Measurements from ENCODE around the gene PRPH2. TPM values are rescaled to one million over a fixed set of nuclear protein-coding genes. Genes with fewer than 3 reads are reported as not detected.
"Not testable (repeated sequence)": the region's sequence is repeated elsewhere in the genome, so short reads cannot be mapped to it uniquely, and the experiment has no call there.

PRPH2 gene
- polyA plus RNA-seq, 12 donors = 2.4 to 7.9 (median 5.2) TPM; not detected in 1

- no peak for DNase-seq
Measured at GRCh38 chr6:42702200-42702599, 20.2 kb downstream of the PRPH2 start.

DNA sequence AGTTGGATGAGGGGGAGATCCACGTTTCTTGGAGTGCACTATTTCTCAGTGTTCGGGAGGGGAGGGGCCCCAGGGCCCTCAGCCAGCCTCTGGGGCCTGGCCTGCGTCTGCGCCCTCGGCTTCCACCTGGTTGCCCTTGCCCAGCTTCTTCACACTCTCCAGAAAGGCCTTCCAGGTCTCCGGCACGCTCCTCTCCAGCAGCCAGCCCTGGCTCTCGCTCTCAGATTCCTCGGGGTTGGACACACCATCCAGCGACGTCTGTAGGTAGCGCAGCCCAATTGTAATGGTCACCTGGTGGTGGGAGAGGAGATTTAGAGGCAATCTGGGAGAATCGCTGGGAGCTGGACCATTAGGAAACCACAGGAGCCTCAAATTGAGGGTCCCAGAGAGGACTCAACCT lies 24.2 kb downstream of the PRPH2 start:
- DNase-seq = no peak

DNA sequence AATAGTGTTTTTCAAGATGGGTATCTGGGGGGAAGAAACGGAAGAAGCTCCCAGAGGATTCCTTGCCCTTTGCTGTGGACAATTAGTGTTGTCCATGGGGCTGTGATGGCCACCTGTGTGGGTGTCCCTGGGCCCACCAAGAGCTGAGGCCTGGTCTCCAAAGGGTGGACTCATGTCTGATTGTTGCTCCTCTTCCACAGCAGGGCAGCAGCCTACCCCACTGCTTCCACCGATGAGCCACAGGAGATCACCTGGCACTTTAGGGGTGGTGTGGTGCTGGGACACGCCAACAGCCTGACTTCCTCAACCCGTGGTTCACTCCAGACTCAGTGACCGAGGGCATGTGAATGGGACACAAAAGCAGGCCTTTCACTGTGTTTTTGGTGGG lies 25.1 kb downstream of the PRPH2 start:
- no peak for DNase-seq

DNA sequence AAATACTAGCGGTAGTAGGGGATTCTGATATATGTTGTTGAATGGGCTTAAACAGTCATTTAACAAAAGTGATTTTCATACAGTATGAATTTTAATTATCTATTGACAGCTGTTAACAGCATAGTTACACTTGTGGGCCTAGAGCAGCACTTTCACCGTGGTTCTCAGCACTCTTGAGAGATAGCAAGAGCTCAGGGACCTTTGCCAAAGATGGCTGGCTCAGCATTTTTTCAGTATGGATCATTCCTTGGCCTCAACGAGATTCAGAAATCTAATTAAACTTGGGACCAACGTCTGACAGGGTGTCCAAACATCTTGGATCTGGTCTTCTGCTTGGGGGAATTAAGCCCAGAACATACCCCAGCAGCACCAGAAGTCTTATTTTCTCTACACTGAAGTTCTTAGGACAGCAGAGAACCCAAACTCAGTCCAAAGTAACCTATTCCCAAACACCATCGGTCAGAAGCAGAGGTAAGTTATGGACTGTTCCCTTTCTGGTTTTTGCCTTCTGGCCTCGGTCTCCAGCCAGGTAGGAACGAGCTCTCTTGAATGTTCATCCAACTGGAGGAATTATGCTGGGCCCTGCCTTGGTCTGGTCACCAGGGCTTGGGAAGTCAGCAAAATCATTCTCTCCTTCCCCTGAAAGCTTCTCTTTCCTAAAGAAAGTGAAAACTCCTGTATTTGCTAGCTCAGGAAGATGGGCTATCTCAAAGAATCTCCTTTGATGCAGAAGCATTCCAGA lies 25.7 kb downstream of the PRPH2 start:
- peak; percentile 15 for DNase-seq

GRCh38 chr6:42694586-42694985 lies 27.8 kb downstream of the PRPH2 start:
- DNase-seq = no peak

DNA sequence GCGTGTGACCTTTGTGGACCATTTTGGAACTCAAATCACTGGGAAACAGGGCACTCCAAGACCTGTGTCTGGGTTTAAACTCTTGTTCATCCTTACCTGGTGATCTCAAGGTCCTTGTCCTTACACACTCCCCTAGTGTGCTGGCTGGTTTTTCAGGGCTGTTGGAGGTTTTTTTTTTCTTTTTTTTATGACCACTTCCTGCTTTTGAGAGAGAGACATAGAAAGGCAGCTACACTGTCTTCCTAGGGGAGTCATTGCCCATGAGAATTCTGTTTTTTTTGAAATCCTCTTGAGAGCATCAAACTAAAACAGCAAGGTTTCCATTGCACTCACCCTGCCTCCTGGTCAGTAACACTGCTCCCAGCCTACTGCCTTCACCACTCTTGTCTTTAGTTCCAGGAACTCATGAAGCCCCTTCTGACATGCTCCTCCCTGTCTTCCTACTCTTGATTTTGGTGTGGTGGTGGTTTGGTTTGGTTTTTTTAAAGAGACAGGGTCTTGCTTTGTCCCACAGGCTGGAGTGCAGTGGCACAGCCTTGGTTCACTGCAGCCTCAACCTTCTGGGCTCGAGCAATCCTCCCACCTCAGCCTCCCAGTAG lies 28.6 kb downstream of the PRPH2 start:
- DNase-seq = no peak

- no peak for DNase-seq
Measured at GRCh38 chr6:42692137-42692911, 30.1 kb downstream of the PRPH2 start.

DNA sequence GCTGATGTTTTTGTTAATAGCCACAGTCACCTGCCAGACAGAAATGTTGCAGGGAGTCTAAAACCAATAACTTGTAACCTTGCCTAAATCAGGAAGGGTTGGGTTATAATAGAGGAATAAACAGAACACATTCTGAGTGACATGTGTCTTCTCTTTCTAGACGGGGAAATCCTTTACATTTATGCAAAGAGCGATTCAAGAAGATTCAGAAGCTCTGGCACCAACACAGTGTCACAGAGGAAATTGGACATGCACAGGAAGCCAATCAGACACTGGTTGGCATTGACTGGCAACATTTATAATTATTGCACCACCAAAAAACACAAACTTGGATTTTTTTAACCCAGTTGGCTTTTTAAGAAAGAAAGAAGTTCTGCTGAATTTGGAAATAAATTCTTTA lies 31.5 kb downstream of the PRPH2 start:
- DNase-seq = no peak

DNA sequence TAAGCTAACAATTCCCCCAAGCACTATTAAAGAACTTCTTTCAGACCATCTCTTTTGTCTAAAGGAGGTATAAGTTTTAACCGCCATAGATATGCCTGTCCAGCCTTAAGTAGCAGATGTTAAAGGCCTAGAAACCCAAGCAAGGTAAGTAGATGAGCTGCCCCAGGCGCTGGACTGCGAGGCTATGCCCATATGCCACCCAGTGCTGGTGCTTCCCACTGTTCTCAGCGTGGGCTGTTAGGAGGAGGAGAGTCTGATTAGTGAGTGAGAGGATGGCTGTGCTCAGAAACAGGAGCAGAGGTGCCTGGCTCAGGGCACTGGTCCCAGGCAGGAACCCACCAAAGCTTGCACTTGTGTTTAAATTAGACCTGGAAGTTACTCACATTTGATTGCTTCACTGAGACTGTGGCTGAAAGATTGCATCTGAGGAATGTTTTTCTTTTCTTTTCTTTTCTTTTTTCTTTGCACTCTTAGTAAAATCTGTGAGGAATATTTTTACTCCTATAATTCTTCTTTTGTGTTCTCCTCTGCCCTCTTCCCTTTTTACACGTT lies 32.2 kb downstream of the PRPH2 start:
- DNase-seq = no peak

DNA sequence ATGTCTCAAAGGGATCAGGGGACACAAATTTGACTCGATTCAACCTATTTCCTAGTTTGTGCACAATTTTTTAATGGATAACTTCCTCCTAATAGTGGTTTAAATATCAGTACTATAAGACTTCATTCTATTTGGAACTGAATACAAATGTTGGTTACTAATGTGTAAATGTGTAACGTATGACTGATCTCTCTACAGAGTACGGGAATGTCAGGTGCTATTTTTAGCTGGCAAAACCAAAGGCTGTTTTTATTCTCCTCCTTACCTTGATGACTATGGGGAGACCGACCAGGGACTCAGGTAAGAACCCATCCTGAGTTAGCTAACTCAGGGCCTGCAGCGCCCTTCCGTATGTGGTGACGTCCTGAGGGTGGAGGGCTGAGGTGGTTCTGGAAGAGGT lies 33.0 kb downstream of the PRPH2 start:
- no peak for DNase-seq

DNA sequence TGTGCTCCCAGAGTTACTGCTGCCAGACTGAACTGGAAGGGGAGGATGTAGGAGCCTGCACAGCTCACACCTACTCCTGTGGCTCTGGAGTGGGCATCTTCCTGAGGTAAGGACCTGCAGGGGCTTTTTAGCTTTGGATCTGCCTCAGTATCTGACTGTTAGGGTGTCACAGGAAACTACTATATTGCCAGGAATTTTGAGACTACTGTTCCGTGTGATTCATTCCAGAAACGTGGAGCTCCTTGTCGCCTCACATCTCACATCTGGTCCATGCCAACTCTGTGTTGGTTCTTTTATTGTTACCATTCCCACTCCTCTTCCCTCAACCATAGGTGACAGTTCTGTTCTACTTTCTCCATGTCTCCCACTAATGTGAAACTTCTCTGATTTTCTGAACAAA lies 34.1 kb downstream of the PRPH2 start:
- no peak for DNase-seq

DNA sequence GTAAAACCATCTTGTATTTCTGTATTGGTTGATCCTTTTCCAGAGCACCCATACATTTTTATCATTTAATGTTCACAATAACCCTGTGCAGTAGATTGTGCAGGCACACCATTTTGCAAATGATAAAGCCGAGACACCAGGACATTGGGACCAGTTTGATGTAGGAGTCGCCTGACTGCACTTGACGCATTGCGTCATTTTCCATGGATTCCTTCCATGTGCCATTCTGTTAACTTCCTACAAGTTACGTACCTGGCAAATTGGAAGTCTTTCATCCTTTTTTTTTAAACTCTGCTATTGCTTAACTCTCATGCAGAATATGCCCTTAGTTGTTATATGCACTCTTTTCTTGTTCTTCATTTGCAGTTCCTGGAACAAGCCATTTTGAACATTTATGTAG lies 43.0 kb downstream of the PRPH2 start:
- no peak for DNase-seq

- no peak for DNase-seq
Measured at GRCh38 chr6:42674780-42675179, 47.6 kb downstream of the PRPH2 start.

GRCh38 chr6:42674368-42674767 lies 48.0 kb downstream of the PRPH2 start:
- not testable (repeated sequence) for DNase-seq

- no peak for DNase-seq
Measured at GRCh38 chr6:42664718-42665117, 57.7 kb downstream of the PRPH2 start.

DNA sequence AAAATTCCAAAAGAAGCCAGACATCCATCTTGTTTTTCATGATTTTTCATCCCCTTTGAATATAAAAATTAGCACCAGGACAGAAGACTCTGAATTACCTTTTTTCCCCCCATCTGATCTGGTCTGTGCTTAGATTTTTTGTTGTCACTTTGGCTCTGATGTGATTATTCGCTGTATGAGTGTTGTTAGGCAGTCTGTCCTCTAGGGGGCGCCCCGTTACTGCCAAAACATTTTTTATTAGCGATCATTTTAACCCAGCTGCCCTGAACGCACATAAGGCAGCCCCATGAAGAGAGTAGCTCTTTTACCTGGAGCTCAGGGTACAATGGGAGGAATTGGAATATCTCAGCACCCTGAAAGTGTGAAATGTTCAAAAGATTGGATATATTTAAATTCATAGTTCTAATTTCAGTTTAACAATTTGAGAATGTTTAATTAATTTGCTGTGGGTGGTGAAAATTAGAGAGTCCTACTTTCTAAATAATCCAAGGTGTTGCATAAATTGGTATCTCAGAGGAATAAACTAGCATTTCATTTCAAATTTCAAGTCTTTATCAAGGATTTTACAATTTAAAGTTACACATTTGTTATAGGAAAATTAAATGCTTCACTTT lies 60.8 kb downstream of the PRPH2 start:
- DNase-seq = peak; percentile 82

GRCh38 chr6:42659806-42660205 lies 62.6 kb downstream of the PRPH2 start:
- DNase-seq = no peak

GRCh38 chr6:42653851-42654250 lies 68.5 kb downstream of the PRPH2 start:
- DNase-seq = no peak

GRCh38 chr6:42652024-42652746 lies 70.2 kb downstream of the PRPH2 start:
- no peak for DNase-seq

Data from muscle of arm (tissue), 12 donors.